Suprapubic skin (tissue), 4 donors: ENCODE results near the gene ENPP7. TPM values are rescaled to one million over a fixed set of nuclear protein-coding genes. Genes with fewer than 3 reads are reported as not detected.

ENCODE experiments used
- DNase-seq, 2 donors: peaks; one replicate each; pipeline ENCODE4 v3.0.0-alpha.2; 2019; ENCODE audit warnings: low spot score in 2 of 2
- H3K27ac ChIP-seq: fragments of 200-600 bp; sonication (generic); one replicate; pipeline ENCODE4 v1.5.1; 2019
- H3K27me3 ChIP-seq: fragments of 200-600 bp; sonication (generic); one replicate; pipeline ENCODE4 v1.5.1; 2019
- H3K36me3 ChIP-seq: fragments of 200-600 bp; sonication (generic); one replicate; pipeline ENCODE4 v1.5.1; 2019
- H3K4me1 ChIP-seq: fragments of 200-600 bp; sonication (generic); one replicate; pipeline ENCODE4 v1.5.1; 2019
- H3K4me3 ChIP-seq: fragments of 200-600 bp; sonication (generic); one replicate; pipeline ENCODE4 v1.5.1; 2019; ENCODE audit warnings: mild to moderate bottlenecking
- H3K9me3 ChIP-seq: fragments of 200-600 bp; sonication (generic); one replicate; pipeline ENCODE4 v1.5.1; 2019
- CTCF ChIP-seq, 2 donors: fragments of 200-600 bp in 1 of 2; fragments of 450-650 bp in 1 of 2; sonication (generic) in 1 of 2; IDR thresholded peaks; one replicate each; pipeline ENCODE4 v1.5.1; 2016 to 2019; ENCODE audit warnings: antibody characterized with exemption in 2 of 2, mild to moderate bottlenecking in 1 of 2, moderate library complexity in 1 of 2
- EP300 ChIP-seq: sonication (generic); formaldehyde crosslinking; IDR thresholded peaks from one replicate; pipeline ENCODE4 v1.6.1; 2017; ENCODE audit warnings: antibody characterized with exemption
- POLR2A ChIP-seq, 2 donors: fragments of 450-650 bp; IDR thresholded peaks; one replicate each; pipeline ENCODE4 v1.6.1; 2017; ENCODE audit warnings: antibody characterized with exemption in 2 of 2, mild to moderate bottlenecking in 2 of 2, moderate library complexity in 2 of 2
- POLR2AphosphoS5 ChIP-seq, 3 donors: sonication (generic); formaldehyde crosslinking; IDR thresholded peaks; one replicate each; pipeline ENCODE4 v1.6.1; 2017; ENCODE audit warnings: antibody characterized with exemption in 3 of 3
- WGBS: methylation state at CpG from one replicate; pipeline ENCODE4 v1.1.5; 2018; 5-methylcytosine and 5-hydroxymethylcytosine counted together
- total RNA-seq, 4 donors: library from RNA; depleted of rRNA; stranded (reverse); fragments of >200 nt; gene quantifications; one replicate each; pipeline ENCODE4 v1.1.0, GENCODE V29; 2016

ENPP7 gene
- total RNA-seq, 4 donors from 2014 or later, result not detected

GRCh38 chr17:79698146-79698846 lies 32.4 kb upstream of the ENPP7 start:
- H3K36me3 ChIP-seq, result no peaks in the 10 kb centered on the region
- H3K27ac ChIP-seq, result no peak overlapping the region
- TF ChIP-seq CTCF (IDR thresholded peaks at IDR 0.05) (no peak), POLR2AphosphoS5 (IDR thresholded peaks at IDR 0.05) (no peak), EP300 (no peak), POLR2A (IDR thresholded peaks at IDR 0.05) (no peak)
- H3K4me3 ChIP-seq, result no peak overlapping the region
- H3K9me3 ChIP-seq, result no peaks in the 10 kb centered on the region
- WGBS, result 53% methylated on average over 14 of the region's 15 CpGs
- peaks cover 55% of the 10 kb centered on the region for H3K27me3 ChIP-seq
- no peak for DNase-seq
- peaks cover 15% of the 10 kb centered on the region for H3K4me1 ChIP-seq

- no peaks in the 10 kb centered on the region for H3K36me3 ChIP-seq
- H3K27ac ChIP-seq, result no peak overlapping the region
- peaks cover 15% of the 10 kb centered on the region for H3K4me1 ChIP-seq
- no peak overlapping the region for H3K4me3 ChIP-seq
- WGBS, result 70% methylated on average over 12 of the region's 12 CpGs
- H3K9me3 ChIP-seq, result no peaks in the 10 kb centered on the region
- no peak for DNase-seq
- no peak for TF ChIP-seq POLR2A (IDR thresholded peaks at IDR 0.05)
- TF ChIP-seq CTCF (IDR thresholded peaks at IDR 0.05), result no peak
- TF ChIP-seq POLR2AphosphoS5 (IDR thresholded peaks at IDR 0.05), result no peak
- TF ChIP-seq EP300, result no peak
- H3K27me3 ChIP-seq, result peaks cover 60% of the 10 kb centered on the region
Measured at GRCh38 chr17:79699386-79700036, 31.2 kb upstream of the ENPP7 start.

GRCh38 chr17:79700592-79700991 lies 30.2 kb upstream of the ENPP7 start:
- WGBS, result 60% methylated on average over 5 of the region's 5 CpGs
- TF ChIP-seq POLR2A (IDR thresholded peaks at IDR 0.05) (no peak), EP300 (no peak), CTCF (IDR thresholded peaks at IDR 0.05) (no peak), POLR2AphosphoS5 (IDR thresholded peaks at IDR 0.05) (no peak)
- Histone ChIP-seq H3K9me3 (no peaks in the 10 kb centered on the region), H3K4me3 (no peak overlapping the region), H3K4me1 (peaks cover 9% of the 10 kb centered on the region), H3K27ac (no peak overlapping the region), H3K27me3 (peaks cover 61% of the 10 kb centered on the region), H3K36me3 (no peaks in the 10 kb centered on the region)
- DNase-seq, result no peak

GRCh38 chr17:79702034-79702433 lies 28.7 kb upstream of the ENPP7 start:
- no peaks in the 10 kb centered on the region for H3K9me3 ChIP-seq
- no peak for DNase-seq
- H3K4me3 ChIP-seq, result no peak overlapping the region
- peaks cover 2% of the 10 kb centered on the region for H3K4me1 ChIP-seq
- TF ChIP-seq POLR2AphosphoS5 (IDR thresholded peaks at IDR 0.05) (no peak), POLR2A (IDR thresholded peaks at IDR 0.05) (no peak), EP300 (no peak), CTCF (IDR thresholded peaks at IDR 0.05) (no peak)
- H3K27ac ChIP-seq, result no peak overlapping the region
- WGBS, result 17% methylated on average over 1 of the region's 13 CpGs
- H3K36me3 ChIP-seq, result no peaks in the 10 kb centered on the region
- peaks cover 61% of the 10 kb centered on the region for H3K27me3 ChIP-seq

GRCh38 chr17:79702550-79703236 lies 28.1 kb upstream of the ENPP7 start:
- Histone ChIP-seq H3K4me3 (no peak overlapping the region), H3K36me3 (no peaks in the 10 kb centered on the region), H3K4me1 (peaks cover 5% of the 10 kb centered on the region), H3K9me3 (no peaks in the 10 kb centered on the region), H3K27ac (no peak overlapping the region), H3K27me3 (peaks cover 56% of the 10 kb centered on the region)
- 26% methylated on average over 10 of the region's 12 CpGs for WGBS
- no peak for DNase-seq
- TF ChIP-seq POLR2A (IDR thresholded peaks at IDR 0.05) (no peak), POLR2AphosphoS5 (IDR thresholded peaks at IDR 0.05) (no peak), CTCF (IDR thresholded peaks at IDR 0.05) (no peak), EP300 (no peak)
